Lung (tissue), 12 donors: ENCODE measurements around the gene ADCY3. TPM values are rescaled to one million over a fixed set of nuclear protein-coding genes. Genes with fewer than 3 reads are reported as not detected.

Experiments used
- ATAC-seq: fragments of 200-7000 bp; cut with Tn5 transposase; one replicate; pipeline ENCODE4 v1.9.1; 2020; ENCODE audit warnings: moderate number of reproducible peaks; ENCODE audit not compliant: insufficient read depth, low FRiP score
- DNase-seq, 3 donors: peaks; one replicate each; pipeline ENCODE4 v3.0.0-alpha.2; 2013 to 2017
- H3K27ac ChIP-seq, 2 donors: one replicate each; pipeline ENCODE4 v1.5.1; 2013; ENCODE audit warnings: mild to moderate bottlenecking in 2 of 2, moderate library complexity in 2 of 2, control low read depth in 1 of 2, inconsistent platforms in 1 of 2, low read depth in 1 of 2, low read length in 1 of 2
- H3K27me3 ChIP-seq, 3 donors: one replicate each; pipeline ENCODE4 v1.5.1; 2013; ENCODE audit warnings: low read length in 2 of 3; ENCODE audit not compliant: control insufficient read depth in 3 of 3, insufficient read depth in 3 of 3
- H3K36me3 ChIP-seq, 4 donors: one replicate each; pipeline ENCODE4 v1.5.1; 2013; ENCODE audit warnings: low read length in 4 of 4, mild to moderate bottlenecking in 1 of 4, moderate library complexity in 1 of 4; ENCODE audit not compliant: control insufficient read depth in 4 of 4, insufficient read depth in 4 of 4
- H3K4me1 ChIP-seq, 5 donors: one replicate each; pipeline ENCODE4 v1.5.1; 2013; ENCODE audit warnings: low read length in 5 of 5, mild to moderate bottlenecking in 2 of 5, moderate library complexity in 1 of 5; ENCODE audit not compliant: control insufficient read depth in 5 of 5, insufficient read depth in 5 of 5
- H3K4me3 ChIP-seq: one replicate; pipeline ENCODE4 v1.5.1; 2013; ENCODE audit warnings: mild to moderate bottlenecking, control low read depth, moderate library complexity
- H3K9ac ChIP-seq, 2 donors: one replicate each; pipeline ENCODE4 v1.5.1; 2013; ENCODE audit warnings: low read length in 2 of 2, control low read depth in 1 of 2; ENCODE audit not compliant: insufficient read depth in 1 of 2
- H3K9me3 ChIP-seq, 4 donors: one replicate each; pipeline ENCODE4 v1.5.1; 2013; ENCODE audit warnings: low read length in 3 of 4, mild to moderate bottlenecking in 1 of 4, moderate library complexity in 1 of 4; ENCODE audit not compliant: control insufficient read depth in 4 of 4, insufficient read depth in 3 of 4
- WGBS, 2 donors: extraction: QIAGEN DNeasy Blood & Tissue Kit; methylation state at CpG; one replicate each; pipeline ENCODE4 v1.1.7; 2013; 5-methylcytosine and 5-hydroxymethylcytosine counted together
- polyA plus RNA-seq, 2 donors: library from polyadenylated mRNA; stranded (reverse); fragments of 200-250 nt; gene quantifications; one replicate each; pipeline ENCODE4 v1.2.1, GENCODE V29; 2013
- total RNA-seq, 2 donors: library from RNA; depleted of rRNA in 1 of 2; stranded (reverse); fragments of >200 nt in 1 of 2; gene quantifications; one replicate each; pipeline ENCODE4 v1.2.1, GENCODE V29; 2014 to 2021
- TF ChIP-seq, protein P1 (sequence below): IDR thresholded peaks from 2 replicates; pipeline ENCODE4 v1.5.1; 2012; ENCODE audit warnings: mild to moderate bottlenecking; ENCODE audit errors: control extremely low read depth, extremely low read depth
- donor health status: control.
- donor health status: control.
- donor health status: Bipolar disorder and iron deficiency.
- donor health status: healthy.
- donor health status: DM: yes; HTN: yes; CAD: no.

Gene ADCY3
- total and polyA plus RNA-seq, 4 donors: 27.9 to 74.8 (median 45.8) TPM

DNA sequence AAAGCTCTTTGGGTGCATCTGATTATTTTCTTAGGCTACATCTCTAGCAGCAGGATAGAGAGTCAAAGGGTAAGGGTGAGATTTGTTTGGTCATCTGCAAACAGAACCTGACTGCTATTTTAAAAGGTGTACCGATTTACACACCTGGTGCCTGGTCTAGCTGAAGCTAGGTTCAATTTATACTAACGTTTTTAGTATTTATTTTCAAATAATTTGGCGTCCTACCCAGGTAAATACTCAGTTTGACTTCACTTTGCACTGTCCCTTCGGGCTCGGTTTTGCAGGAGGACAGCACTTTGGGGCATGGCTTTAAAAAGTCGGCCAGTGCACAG, 127.5 kb downstream of the ADCY3 start:
- H3K27me3 ChIP-seq: no peaks in the 10 kb centered on the region
- ATAC-seq (no peak), DNase-seq (peak in 2 of 3 donors; percentile 10 to 24)
- H3K4me3 ChIP-seq: peak overlapping the region; percentile 38
- peaks cover 0 to 3% (median 0%) of the 10 kb centered on the region in 4 donors for H3K36me3 ChIP-seq
- H3K27ac ChIP-seq: peak overlapping the region; percentile 93 to 97
- H3K9ac ChIP-seq: peak overlapping the region; percentile 69 to 73
- 2% methylated on average over 6 of the region's 6 CpGs for WGBS, 2 donors
- no peaks in the 10 kb centered on the region for H3K9me3 ChIP-seq
- H3K4me1 ChIP-seq: peaks cover 0 to 29% (median 6%) of the 10 kb centered on the region in 5 donors
- TF ChIP-seq, protein P1, sequence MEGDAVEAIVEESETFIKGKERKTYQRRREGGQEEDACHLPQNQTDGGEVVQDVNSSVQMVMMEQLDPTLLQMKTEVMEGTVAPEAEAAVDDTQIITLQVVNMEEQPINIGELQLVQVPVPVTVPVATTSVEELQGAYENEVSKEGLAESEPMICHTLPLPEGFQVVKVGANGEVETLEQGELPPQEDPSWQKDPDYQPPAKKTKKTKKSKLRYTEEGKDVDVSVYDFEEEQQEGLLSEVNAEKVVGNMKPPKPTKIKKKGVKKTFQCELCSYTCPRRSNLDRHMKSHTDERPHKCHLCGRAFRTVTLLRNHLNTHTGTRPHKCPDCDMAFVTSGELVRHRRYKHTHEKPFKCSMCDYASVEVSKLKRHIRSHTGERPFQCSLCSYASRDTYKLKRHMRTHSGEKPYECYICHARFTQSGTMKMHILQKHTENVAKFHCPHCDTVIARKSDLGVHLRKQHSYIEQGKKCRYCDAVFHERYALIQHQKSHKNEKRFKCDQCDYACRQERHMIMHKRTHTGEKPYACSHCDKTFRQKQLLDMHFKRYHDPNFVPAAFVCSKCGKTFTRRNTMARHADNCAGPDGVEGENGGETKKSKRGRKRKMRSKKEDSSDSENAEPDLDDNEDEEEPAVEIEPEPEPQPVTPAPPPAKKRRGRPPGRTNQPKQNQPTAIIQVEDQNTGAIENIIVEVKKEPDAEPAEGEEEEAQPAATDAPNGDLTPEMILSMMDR: no peak

DNA sequence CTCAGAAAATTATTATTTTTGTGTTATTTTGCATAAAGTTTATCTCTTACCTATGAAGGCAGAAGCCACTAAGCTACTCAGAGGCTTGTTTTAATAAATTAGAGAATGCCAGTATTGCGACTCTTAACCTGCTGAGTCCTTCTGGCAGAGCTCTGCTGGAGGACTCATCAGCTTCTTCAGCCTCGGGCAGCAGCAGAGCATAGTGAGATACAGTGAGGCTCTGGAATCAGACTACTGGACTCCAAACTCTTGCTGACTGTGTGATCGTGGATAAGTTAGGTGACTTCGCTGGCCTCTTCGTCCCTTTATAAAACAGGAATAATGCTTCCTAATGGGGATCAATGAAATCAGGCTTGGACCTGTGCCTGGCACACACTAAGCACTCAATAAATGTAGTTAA, 128.6 kb downstream of the ADCY3 start:
- 95 to 97% methylated on average over 5 of the region's 5 CpGs for WGBS, 2 donors
- TF ChIP-seq, protein P1: no peak
- Histone ChIP-seq H3K9ac (no peak overlapping the region), H3K4me3 (no peak overlapping the region), H3K4me1 (peaks cover 0 to 29% (median 6%) of the 10 kb centered on the region in 5 donors), H3K27me3 (no peaks in the 10 kb centered on the region), H3K36me3 (no peaks in the 10 kb centered on the region), H3K9me3 (no peaks in the 10 kb centered on the region), H3K27ac (no peak overlapping the region)
- ATAC-seq (no peak), DNase-seq (no peak)

DNA sequence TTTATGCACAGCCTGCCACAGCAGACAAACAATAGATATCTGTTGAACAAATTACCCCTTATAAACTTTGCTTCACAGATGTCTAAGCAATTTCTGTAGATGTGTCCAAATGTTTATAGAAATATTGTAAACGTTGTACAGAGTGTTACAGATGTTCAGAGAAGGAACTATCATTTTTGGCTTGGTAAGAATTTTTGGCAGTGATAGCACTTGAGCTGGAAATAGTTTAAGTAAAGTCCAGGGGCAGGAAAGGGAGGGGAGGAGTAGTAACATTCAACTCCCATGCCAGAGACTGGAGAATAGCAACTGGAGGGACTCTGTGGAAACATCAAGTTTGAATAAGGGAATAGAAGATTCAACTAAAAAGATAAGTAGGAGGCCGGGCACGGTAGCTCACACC, 131.2 kb downstream of the ADCY3 start:
- TF ChIP-seq, protein P1: no peak
- Histone ChIP-seq H3K27ac (no peak overlapping the region), H3K4me3 (no peak overlapping the region), H3K27me3 (no peaks in the 10 kb centered on the region), H3K9ac (no peak overlapping the region), H3K9me3 (no peaks in the 10 kb centered on the region), H3K36me3 (no peaks in the 10 kb centered on the region), H3K4me1 (peaks cover 0 to 14% (median 5%) of the 10 kb centered on the region in 5 donors)
- 65 to 67% methylated on average over 3 of the region's 3 CpGs for WGBS, 2 donors
- DNase-seq (peak in 2 of 3 donors; percentile 58 to 59), ATAC-seq (no peak)

DNA sequence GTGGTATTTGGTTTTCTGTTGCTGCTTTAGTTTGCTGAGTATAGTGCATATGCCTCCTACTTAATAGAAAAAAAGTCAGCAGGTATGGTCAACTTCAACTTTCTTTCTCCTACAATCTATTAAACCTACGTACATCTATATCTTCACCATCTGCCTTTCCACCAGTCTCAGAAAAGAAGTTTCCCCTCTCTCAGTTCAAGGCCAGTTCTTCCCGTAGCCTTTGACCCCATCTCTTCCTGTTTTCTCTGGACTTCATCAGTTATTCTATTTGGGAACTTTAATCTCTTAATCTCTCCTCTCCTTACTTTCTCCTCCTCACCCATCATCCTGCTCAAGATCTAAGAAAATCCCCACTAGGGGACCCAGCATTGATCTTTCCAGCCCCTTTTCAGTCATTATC, 132.5 kb downstream of the ADCY3 start:
- TF ChIP-seq, protein P1: no peak
- Histone ChIP-seq H3K4me1 (peaks cover 0 to 11% (median 3%) of the 10 kb centered on the region in 5 donors), H3K27ac (no peak overlapping the region), H3K9me3 (no peaks in the 10 kb centered on the region), H3K9ac (no peak overlapping the region), H3K27me3 (no peaks in the 10 kb centered on the region), H3K36me3 (no peaks in the 10 kb centered on the region), H3K4me3 (no peak overlapping the region)
- no peak for DNase-seq
- ATAC-seq: no peak
- WGBS, 2 donors: 70 to 77% methylated on average over 2 of the region's 2 CpGs
